Measurements from ENCODE around the gene CCDC169. TPM values are rescaled to one million over a fixed set of nuclear protein-coding genes. Genes with fewer than 3 reads are reported as not detected.

The CCDC169 gene
- total RNA-seq, 1 experiment from 2014 or later: not detected

- TF ChIP-seq CBX3 (IDR thresholded peaks at IDR 0.05; ENCODE audit: low read depth) (no peak), ELF1 (IDR thresholded peaks at IDR 0.05; ENCODE audit: borderline replicate concordance, low read depth) (no peak), EZH2phosphoT487 (IDR thresholded peaks at IDR 0.05; ENCODE audit: borderline replicate concordance) (no peak), JUND (IDR thresholded peaks at IDR 0.05) (no peak), SIN3A (IDR thresholded peaks at IDR 0.05; ENCODE audit: low read depth) (no peak), POLR2A (IDR thresholded peaks at IDR 0.05; ENCODE audit: borderline replicate concordance, extremely low read depth, insufficient read depth, insufficient read length) (no peak), POLR2AphosphoS5 (IDR thresholded peaks at IDR 0.05; ENCODE audit: low read depth, low read length) (no peak)
Measured at GRCh38 chr13:36342715-36343114, 45.1 kb upstream of the CCDC169 start (continued).

GRCh38 chr13:36341718-36342117 is 44.1 kb upstream of the CCDC169 start:
- BruUV-seq (replicated peaks): no TSS peak
- CTCF ChIA-PET: no interaction called here
- H3K79me2 ChIP-seq (ENCODE audit: insufficient read depth, low read length): no peaks in the 10 kb centered on the region

More at GRCh38 chr13:36341718-36342117, 44.1 kb upstream of the CCDC169 start:
- Histone ChIP-seq H3K9ac (ENCODE audit: low read length) (no peak overlapping the region), H3K9me2 (ENCODE audit: insufficient read depth) (no peaks in the 10 kb centered on the region), H3K9me3 (ENCODE audit: control insufficient read depth in 1 of 2, insufficient read depth in 1 of 2, low read depth in 1 of 2, low read length in 2 of 2) (peaks cover 0 to 19% of the 10 kb centered on the region in 2 experiments; a peak in 2 of 4 replicates), H3K27ac (ENCODE audit: low read depth, low read length) (no peak overlapping the region), H4K20me1 (ENCODE audit: insufficient read depth) (no peaks in the 10 kb centered on the region), H3K4me3 (replicated peaks in 1 of 2; ENCODE audit: low read depth in 1 of 2, low read length in 2 of 2) (no peak overlapping the region), H3K4me1 (ENCODE audit: control insufficient read depth in 1 of 2, insufficient read depth in 2 of 2, low read length in 2 of 2) (no peaks in the 10 kb centered on the region), H3K4me2 (ENCODE audit: low read length) (no peak overlapping the region), H2AFZ (ENCODE audit: low read depth, low read length, poor library complexity, severe bottlenecking) (no peak overlapping the region), H3K27me3 (ENCODE audit: insufficient read depth, low read length) (no peaks in the 10 kb centered on the region), H3K36me3 (ENCODE audit: control insufficient read depth in 1 of 2, insufficient read depth in 2 of 2, low read length in 2 of 2) (no peaks in the 10 kb centered on the region)
- DNase-seq (ENCODE audit: low read depth, low spot score) (no peak), ATAC-seq (no peak)
- no peak for TF ChIP-seq FOSL1 (IDR thresholded peaks at IDR 0.05; ENCODE audit: low read depth)
- TF ChIP-seq RAD21 (IDR thresholded peaks at IDR 0.05; ENCODE audit: low read depth): no peak
- no peak for TF ChIP-seq REST (IDR thresholded peaks at IDR 0.05; ENCODE audit: low read depth)
- no peak for TF ChIP-seq POLR2AphosphoS5 (IDR thresholded peaks at IDR 0.05; ENCODE audit: low read depth, low read length)
- no peak for TF ChIP-seq ZBTB33 (IDR thresholded peaks at IDR 0.05; ENCODE audit: extremely low read depth, insufficient replicate concordance, low read length)
- TF ChIP-seq MAX (IDR thresholded peaks at IDR 0.05): no peak
- intact Hi-C loops (cut with micrococcal nuclease): no loop called here
- ChIA-PET POLR2A (no interaction called here), RAD21 (ENCODE audit: low non-redundant PET in 1 of 2, low total read pairs in 2 of 2, uncharacterized antibody in 2 of 2, unreplicated experiment in 2 of 2) (no interaction called here)
